HEK293 (cell line): ENCODE data around the gene TMEM205.
A peak's percentile ranks its signal among the peaks of the same experiment; 100 is the strongest.
"Not testable (repeated sequence)": the region's sequence is repeated elsewhere in the genome, so short reads cannot be mapped to it uniquely, and the experiment has no call there.

Experiments used
- CTCF ChIA-PET: fragments of 350-600 bp; formaldehyde crosslinking; extraction: SDS; loops from one replicate; lab custom pipeline; 2021; ENCODE audit warnings: antibody characterized with exemption; lab: Yijun Ruan, JAX
- POLR2A ChIA-PET: fragments of 300-600 bp; formaldehyde crosslinking; extraction: SDS; loops from one replicate; lab custom pipeline; 2020; ENCODE audit warnings: antibody characterized with exemption, inconsistent platforms; lab: Yijun Ruan, JAX
- H3K27ac ChIP-seq: fragments of 200-500 bp; sonication (Bioruptor generic); 2 replicates; pipeline ENCODE4 v1.5.1; 2014; ENCODE audit warnings: low read depth, low read length, control low read depth, inconsistent platforms; ENCODE audit errors: extremely low read depth
- H3K36me3 ChIP-seq, 2 experiments: fragments of 200-500 bp in 1 of 2; sonication (Bioruptor generic) in 1 of 2; 1 replicate in 1 of 2; 2 replicates in 1 of 2; pipeline ENCODE4 v1.5.1; 2014 to 2017; ENCODE audit warnings: inconsistent platforms in 2 of 2, low read length in 2 of 2; ENCODE audit not compliant: control insufficient read depth in 2 of 2, insufficient read depth in 1 of 2
- H3K4me1 ChIP-seq: fragments of 200-500 bp; sonication (Bioruptor generic); 2 replicates; pipeline ENCODE4 v1.5.1; 2014; ENCODE audit warnings: mild to moderate bottlenecking, low read length, inconsistent platforms; ENCODE audit not compliant: control insufficient read depth, insufficient read depth
- H3K4me3 ChIP-seq: 2 replicates; pipeline ENCODE4 v1.5.1; 2011; ENCODE audit warnings: low read depth, mild to moderate bottlenecking, control low read depth, low read length, moderate library complexity
- H3K9me3 ChIP-seq: fragments of 200-500 bp; sonication (Bioruptor generic); 2 replicates; pipeline ENCODE4 v1.5.1; 2014; ENCODE audit warnings: low read depth, low read length, inconsistent platforms; ENCODE audit not compliant: control insufficient read depth, insufficient read depth
- BCL11B ChIP-seq: fragments of 450-650 bp; formaldehyde crosslinking; IDR thresholded peaks from 2 replicates; pipeline ENCODE4 v1.5.1; 2016; ENCODE audit warnings: low read depth, missing biosample characterization, missing genetic modification characterization
- REST ChIP-seq: fragments of 450-650 bp; formaldehyde crosslinking; IDR thresholded peaks from 2 replicates; pipeline ENCODE4 v1.5.1; 2016; ENCODE audit warnings: missing biosample characterization, missing genetic modification characterization
- SCRT1 ChIP-seq: fragments of 450-650 bp; formaldehyde crosslinking; IDR thresholded peaks from 2 replicates; pipeline ENCODE4 v1.5.1; 2016; ENCODE audit warnings: missing biosample characterization, missing genetic modification characterization, borderline replicate concordance
- SCRT2 ChIP-seq: fragments of 450-650 bp; formaldehyde crosslinking; IDR thresholded peaks from 2 replicates; pipeline ENCODE4 v1.5.1; 2016; ENCODE audit warnings: missing biosample characterization, missing genetic modification characterization
- TCF7L2 ChIP-seq: IDR thresholded peaks from 2 replicates; pipeline ENCODE4 v1.6.1; 2011; ENCODE audit warnings: low read depth, mild to moderate bottlenecking, inconsistent platforms, low read length, moderate library complexity, borderline replicate concordance
- TRIM28 ChIP-seq: IDR thresholded peaks from 2 replicates; pipeline ENCODE4 v1.6.1; 2011; ENCODE audit warnings: low read length, control low read depth, borderline replicate concordance
- ZBTB7A ChIP-seq: fragments of 450-650 bp; formaldehyde crosslinking; IDR thresholded peaks from 2 replicates; pipeline ENCODE4 v1.5.1; 2016; ENCODE audit warnings: low read depth, missing biosample characterization, missing genetic modification characterization
- ZNF112 ChIP-seq: fragments of 450-650 bp; formaldehyde crosslinking; IDR thresholded peaks from 2 replicates; pipeline ENCODE4 v1.5.0; 2017; ENCODE audit warnings: missing biosample characterization, missing genetic modification characterization
- ZNF121 ChIP-seq: fragments of 450-650 bp; formaldehyde crosslinking; IDR thresholded peaks from 2 replicates; pipeline ENCODE4 v1.5.1; 2016; ENCODE audit warnings: missing biosample characterization, missing genetic modification characterization
- ZNF335 ChIP-seq: fragments of 450-650 bp; formaldehyde crosslinking; conservative IDR thresholded peaks from 2 replicates; pipeline ENCODE4 v1.5.1; 2016; ENCODE audit warnings: missing biosample characterization, missing genetic modification characterization
- ZNF518A ChIP-seq: fragments of 450-650 bp; formaldehyde crosslinking; conservative IDR thresholded peaks from 2 replicates; pipeline ENCODE4 v1.5.1; 2016; ENCODE audit warnings: low read depth, missing biosample characterization, missing genetic modification characterization
- ZNF658 ChIP-seq: fragments of 450-650 bp; formaldehyde crosslinking; IDR thresholded peaks from 2 replicates; pipeline ENCODE4; 2016; ENCODE audit warnings: missing biosample characterization, missing genetic modification characterization
- ZNF660 ChIP-seq: fragments of 450-650 bp; IDR thresholded peaks from 2 replicates; pipeline ENCODE4 v1.5.1; 2018; ENCODE audit warnings: missing biosample characterization, mild to moderate bottlenecking, missing genetic modification characterization
- ZNF776 ChIP-seq: fragments of 450-650 bp; formaldehyde crosslinking; IDR thresholded peaks from 2 replicates; pipeline ENCODE4 v1.5.0; 2017; ENCODE audit warnings: missing biosample characterization, missing genetic modification characterization, borderline replicate concordance
- ZNF830 ChIP-seq: fragments of 450-650 bp; IDR thresholded peaks from 2 replicates; pipeline ENCODE4 v1.5.0; 2018; ENCODE audit warnings: missing biosample characterization, missing genetic modification characterization, low read depth, mild to moderate bottlenecking, moderate library complexity
- ZSCAN16 ChIP-seq: fragments of 450-650 bp; formaldehyde crosslinking; IDR thresholded peaks from 2 replicates; pipeline ENCODE4 v1.5.1; 2016; ENCODE audit warnings: missing biosample characterization, missing genetic modification characterization
- ZSCAN18 ChIP-seq: fragments of 450-650 bp; formaldehyde crosslinking; IDR thresholded peaks from 2 replicates; pipeline ENCODE4 v1.5.1; 2016; ENCODE audit warnings: missing biosample characterization, missing genetic modification characterization

The TMEM205 gene

GRCh38 chr19:11355160-11356073 lies 9.3 kb upstream of the TMEM205 start, which contains the start of gene PLPPR2 (continued):
- TF ChIP-seq ZNF660 (no peak), ZBTB7A (tag by site-specific recombination) (peak; percentile 92; the same call in 1 of the 2 replicates), ZNF335 (tag by site-specific recombination) (peak; percentile 49), ZNF830 (no peak), ZNF776 (tag by site-specific recombination) (no peak), ZNF112 (tag by site-specific recombination) (no peak), ZNF658 (tag by site-specific recombination) (no peak)
- TF ChIP-seq, all 188 proteins: peak for 55

GRCh38 chr19:11354102-11354501 lies 8.0 kb upstream of the TMEM205 start:
- H3K36me3 ChIP-seq, H3K9me3 ChIP-seq, H3K4me3 ChIP-seq, H3K27ac ChIP-seq, H3K4me1 ChIP-seq: not testable (repeated sequence)
- CTCF ChIA-PET, result interaction anchor here (0.6 to 0.9 kb wide), 2 partner anchors 89 to 412 kb away, joined by 3 to 4 read pairs; no protein-coding TSS in a partner anchor
- TF ChIP-seq SCRT2 (tag by site-specific recombination), result peak; percentile 60
- peak; percentile 79 for TF ChIP-seq SCRT1 (tag by site-specific recombination)
- TF ChIP-seq ZNF121, result peak; percentile 97
- POLR2A ChIA-PET, result interaction anchor here (0.5 to 1.0 kb wide), 2 partner anchors 30 to 31 kb away, joined by 3 read pairs; no protein-coding TSS in a partner anchor

GRCh38 chr19:11349171-11349570 lies 3.1 kb upstream of the TMEM205 start:
- no peak for TF ChIP-seq TCF7L2
- TF ChIP-seq ZNF518A, result no peak
- TF ChIP-seq BCL11B (tag by site-specific recombination), result no peak
- no peak for TF ChIP-seq ZSCAN18 (tag by site-specific recombination)
- no peak for TF ChIP-seq ZSCAN16 (tag by site-specific recombination)
- peak; percentile 76; the same call in 1 of the 2 replicates for TF ChIP-seq TRIM28
- TF ChIP-seq REST (tag by site-specific recombination), result peak; percentile 86
- CTCF ChIA-PET, result interaction anchor here (1.7 kb wide), 1 partner anchor 55 kb away, joined by 6 read pairs; no protein-coding TSS in a partner anchor

More at GRCh38 chr19:11349171-11349570, 3.1 kb upstream of the TMEM205 start:
- H3K27ac ChIP-seq, result no peak overlapping the region
- H3K4me1 ChIP-seq, result no peaks in the 10 kb centered on the region
- no peaks in the 10 kb centered on the region for H3K36me3 ChIP-seq
- H3K9me3 ChIP-seq, result no peaks in the 10 kb centered on the region
- H3K4me3 ChIP-seq, result no peak overlapping the region
- POLR2A ChIA-PET, result interaction anchor here (0.8 kb wide), 1 partner anchor 20 kb away, joined by 3 read pairs; no protein-coding TSS in a partner anchor
